ENCODE results near the gene GNAT2.
A peak's percentile ranks its signal among the peaks of the same experiment; 100 is the strongest.

Gene GNAT2

GRCh38 chr1:109626682-109627408 is 7.4 kb upstream of the GNAT2 start:
- no peak for DNase-seq (ENCODE audit: low spot score)

DNA sequence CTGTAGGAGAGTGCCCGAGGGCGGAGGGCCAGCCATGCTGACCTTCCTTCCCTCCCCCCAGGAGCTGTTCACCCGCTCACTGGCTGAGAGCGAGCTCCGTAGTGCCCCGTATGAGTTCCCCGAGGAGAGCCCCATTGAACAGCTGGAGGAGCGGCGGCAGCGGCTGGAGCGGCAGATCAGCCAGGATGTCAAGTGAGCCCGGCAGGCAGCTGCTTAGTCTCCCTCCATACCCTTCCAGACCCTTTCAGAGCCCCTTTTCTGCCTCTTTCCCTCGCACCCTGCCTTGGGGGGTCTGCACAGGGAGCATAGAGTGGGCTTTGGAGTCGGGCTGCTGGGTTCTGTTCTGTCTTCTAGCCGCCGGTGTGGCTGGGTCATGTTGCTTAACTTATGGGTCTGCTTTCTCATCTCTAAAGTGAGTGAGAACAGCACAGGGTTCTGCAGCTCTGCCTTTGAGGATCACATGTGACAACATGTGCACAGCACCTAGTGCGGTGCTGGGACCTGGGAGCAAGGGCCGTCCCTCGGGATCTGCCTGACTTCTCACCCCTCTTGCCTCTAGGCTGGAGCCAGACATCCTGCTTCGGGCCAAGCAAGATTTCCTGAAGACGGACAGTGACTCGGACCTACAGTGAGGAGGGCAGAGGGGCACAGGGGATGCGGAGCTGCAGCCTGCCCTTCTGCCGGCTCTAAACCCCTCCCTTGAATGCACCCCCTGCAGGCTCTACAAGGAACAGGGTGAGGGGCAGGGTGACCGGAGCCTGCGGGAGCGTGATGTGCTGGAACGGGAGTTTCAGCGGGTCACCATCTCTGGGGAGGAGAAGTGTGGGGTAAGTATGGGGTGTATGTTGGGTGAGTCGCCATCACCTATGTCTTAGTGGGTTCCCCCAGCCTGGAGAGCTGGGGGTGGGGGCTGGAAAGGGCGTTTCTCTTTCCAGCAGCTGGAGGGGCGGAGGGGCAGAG is 6.5 kb upstream of the GNAT2 start:
- no peak for DNase-seq (ENCODE audit: low spot score)

DNA sequence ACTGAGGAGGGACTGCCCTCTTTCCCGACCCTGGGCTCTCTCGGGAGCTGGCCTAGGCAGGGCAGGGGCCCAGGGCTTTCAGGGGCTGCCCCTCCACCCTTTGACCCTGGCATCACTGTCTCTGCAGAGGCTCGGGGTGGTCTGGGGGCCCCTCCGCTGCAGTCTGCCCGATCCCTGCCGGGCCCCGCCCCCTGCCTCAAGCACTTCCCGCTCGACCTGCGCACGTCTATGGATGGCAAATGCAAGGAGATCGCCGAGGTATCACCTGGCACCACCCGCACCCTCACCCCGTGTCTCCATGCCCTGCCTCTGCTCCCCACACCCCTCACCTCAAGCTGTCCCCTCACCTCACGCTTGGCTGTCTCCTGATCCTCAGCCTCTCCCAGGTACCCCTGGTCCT is 5.8 kb upstream of the GNAT2 start:
- no peak for DNase-seq (ENCODE audit: low spot score)

DNA sequence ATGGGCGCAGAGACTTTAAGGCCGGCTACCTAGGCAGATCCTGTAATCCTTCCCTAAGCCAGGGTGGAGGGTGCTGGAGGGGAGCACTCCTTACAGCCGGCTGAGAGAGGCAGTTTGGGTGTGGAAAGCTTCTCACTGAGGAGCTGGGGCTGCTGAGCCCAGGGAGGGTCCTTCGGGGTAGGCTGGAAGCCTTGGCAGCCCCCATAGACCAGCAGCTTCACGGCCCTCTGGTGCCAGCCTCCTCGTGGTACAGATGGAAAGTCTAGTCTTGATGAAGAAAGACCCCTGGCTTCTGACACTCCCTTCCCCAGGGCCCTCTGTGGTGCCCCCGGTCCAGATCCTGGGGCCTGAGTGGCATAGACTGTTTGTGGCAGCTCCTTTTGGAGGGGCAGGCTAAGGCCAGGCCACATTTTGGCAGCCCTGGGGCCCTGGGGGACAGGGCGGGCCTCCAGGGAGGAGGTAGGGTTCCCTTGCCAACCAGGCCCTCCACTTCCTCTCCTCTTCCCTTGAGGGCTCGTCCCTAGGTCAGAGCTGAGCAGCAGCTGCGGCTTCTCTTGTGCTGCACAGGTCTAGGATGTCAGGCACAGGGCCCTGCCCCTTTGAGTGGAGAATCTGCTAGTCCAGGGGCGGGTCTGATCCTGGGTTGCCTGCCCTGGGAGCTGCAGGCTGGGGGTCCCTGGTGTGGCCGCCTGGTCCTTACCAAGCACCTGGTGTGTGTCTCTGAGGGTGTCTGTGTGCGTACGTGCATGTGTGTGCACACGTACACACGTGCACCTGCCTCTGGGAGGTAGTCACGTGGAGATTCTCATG is 5.0 kb upstream of the GNAT2 start:
- no peak for DNase-seq (ENCODE audit: low spot score)

DNA sequence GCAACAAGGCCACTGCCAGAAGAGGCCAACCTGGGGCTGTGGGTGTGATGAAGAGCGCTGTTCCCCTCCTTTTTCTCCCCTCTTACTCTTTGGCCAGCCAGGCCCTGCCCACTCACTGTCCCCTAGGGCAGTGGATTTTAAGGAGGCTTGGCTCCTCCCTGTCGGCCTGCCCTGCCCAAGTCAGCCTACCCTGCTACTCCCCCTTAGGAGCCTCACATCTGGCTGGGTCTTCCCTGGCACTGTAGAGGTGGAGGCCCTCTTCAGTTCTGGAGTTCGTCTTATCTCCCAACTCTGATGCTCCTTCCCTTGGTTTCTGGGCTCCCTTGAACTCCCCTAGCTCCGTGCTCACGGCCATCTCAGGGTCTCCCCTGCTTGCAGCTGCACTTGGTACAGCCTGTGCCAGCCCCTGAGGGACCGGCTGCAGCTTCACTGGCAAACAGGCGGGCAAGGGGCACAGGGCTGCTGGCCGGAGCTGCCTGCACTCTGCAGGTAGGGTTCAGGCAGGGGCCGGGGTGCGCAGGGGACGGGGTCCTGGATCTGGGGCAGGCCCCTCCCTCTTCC is 4.3 kb upstream of the GNAT2 start:
- DNase-seq (ENCODE audit: low spot score): no peak

- no peak for DNase-seq (ENCODE audit: low spot score)
These were observed 3.5 kb upstream of the GNAT2 start for GRCh38 chr1:109622895-109623294.

- no peak for DNase-seq (ENCODE audit: low spot score)
These were observed 2.9 kb upstream of the GNAT2 start for GRCh38 chr1:109622137-109622892.

- no peak for DNase-seq (ENCODE audit: low spot score)
These were observed 2.1 kb upstream of the GNAT2 start for GRCh38 chr1:109621379-109622136.

GRCh38 chr1:109620841-109621286 is 1.4 kb upstream of the GNAT2 start:
- peak; percentile 96 for DNase-seq (ENCODE audit: low spot score)

- DNase-seq (ENCODE audit: low spot score): peak; percentile 60
These were observed 980 bp upstream of the GNAT2 start for GRCh38 chr1:109620401-109620791.

DNA sequence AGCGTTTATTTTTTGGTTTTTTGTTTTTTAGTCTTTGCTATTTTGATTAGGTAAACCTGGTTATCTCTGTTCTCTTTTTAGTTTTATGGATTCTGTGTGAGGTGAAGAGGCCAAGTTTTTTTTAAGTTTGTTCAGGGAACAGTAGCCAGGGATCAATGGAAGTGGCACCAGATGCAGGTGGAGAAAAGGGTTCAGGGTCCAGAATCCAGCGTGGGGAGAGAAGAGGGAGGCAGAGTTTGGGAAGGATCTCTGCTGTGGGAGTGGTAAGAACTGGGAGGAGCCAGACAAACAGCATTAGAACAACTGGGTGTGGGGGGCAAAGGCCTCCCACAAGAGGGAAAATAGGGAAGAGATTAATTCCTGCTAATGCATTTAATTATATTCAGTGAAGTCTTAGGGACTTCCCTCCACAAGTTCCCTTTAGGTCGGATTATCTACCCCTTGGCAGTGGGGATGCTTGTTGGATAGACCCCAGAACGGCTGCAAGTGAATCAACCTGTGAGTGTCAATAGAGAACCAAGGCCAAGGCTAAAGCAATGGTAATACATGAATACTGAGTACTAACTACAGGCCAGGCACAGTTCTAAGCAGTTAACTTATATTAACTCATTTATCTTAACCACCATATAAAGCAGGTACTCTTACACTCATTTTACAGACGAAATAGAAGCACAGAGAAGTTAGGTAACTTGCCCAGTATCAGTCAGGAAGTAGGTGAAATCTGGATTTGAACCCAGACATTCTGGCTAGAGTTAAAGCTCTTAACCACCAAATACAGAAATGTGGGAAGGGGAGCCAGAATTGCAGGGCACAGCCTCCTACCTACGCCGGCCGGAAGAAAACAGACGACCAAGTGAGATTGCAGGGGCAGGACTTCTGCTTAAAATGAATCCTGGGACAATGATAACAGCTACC is 498 bp downstream of the GNAT2 start:
- no peak for DNase-seq (ENCODE audit: low spot score)

GRCh38 chr1:109617291-109617801 is 2.1 kb downstream of the GNAT2 start:
- DNase-seq (ENCODE audit: low spot score): peak; percentile 35

- no peak for DNase-seq (ENCODE audit: low spot score)
These were observed 3.0 kb downstream of the GNAT2 start for GRCh38 chr1:109616391-109616790.

DNA sequence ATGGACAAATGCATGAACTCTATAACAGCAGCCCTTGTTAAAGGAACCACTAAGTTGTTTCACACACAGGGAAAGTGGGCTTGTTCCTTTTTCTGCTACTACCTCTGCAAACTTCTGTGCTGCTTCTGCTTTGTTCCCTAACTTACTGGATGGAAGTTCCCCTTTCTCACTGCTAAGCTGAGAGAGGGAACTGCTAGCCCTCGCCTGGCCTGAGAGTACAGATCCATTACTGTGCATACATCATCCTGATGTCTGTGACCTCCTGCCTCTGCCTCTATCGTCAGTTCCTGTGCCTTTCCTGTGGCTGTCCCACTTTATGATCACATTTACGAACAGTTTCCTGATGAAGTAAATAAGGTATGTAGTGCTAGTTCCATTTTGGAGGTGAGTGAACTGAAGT is 3.5 kb downstream of the GNAT2 start:
- no peak for DNase-seq (ENCODE audit: low spot score)

GRCh38 chr1:109613361-109614147 is 5.9 kb downstream of the GNAT2 start:
- no peak for DNase-seq (ENCODE audit: low spot score)

- DNase-seq (ENCODE audit: low spot score): no peak
These were observed 8.0 kb downstream of the GNAT2 start for GRCh38 chr1:109611308-109611990.

DNA sequence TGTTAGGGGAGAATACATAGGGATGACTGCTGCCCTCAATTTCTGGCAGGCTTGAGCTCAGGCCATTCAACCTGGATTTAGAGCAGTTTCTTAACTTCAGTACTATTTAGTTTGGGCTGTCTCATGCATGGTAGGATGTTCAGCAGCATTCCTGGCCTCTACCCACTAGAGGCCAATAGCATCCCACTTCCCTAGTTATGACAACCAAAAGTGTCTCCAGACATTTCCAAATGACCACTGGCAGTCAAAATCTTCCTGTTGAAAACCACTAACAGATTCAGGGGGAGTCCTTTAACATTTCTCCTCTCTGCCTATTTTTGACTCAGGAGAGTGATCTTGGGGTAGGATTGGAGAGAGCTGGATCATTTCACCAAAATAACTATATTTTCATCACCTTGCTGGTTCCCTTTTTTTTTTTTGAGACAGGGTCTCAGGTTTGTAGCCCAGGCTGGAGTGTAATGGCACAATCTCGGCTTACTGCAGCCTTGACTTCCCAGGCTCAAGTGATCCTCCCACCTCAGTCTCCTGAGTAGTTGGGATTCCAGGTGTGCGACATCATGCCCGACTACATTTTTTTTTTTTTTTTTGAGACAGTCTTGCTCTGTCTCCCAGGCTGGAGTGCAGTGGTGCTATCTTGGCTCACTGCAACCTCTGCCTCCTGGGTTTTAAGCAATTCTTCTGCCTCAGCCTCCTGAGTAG is 8.7 kb downstream of the GNAT2 start:
- no peak for DNase-seq (ENCODE audit: low spot score)

All from iPS-NIHi11 (cell line).